ENCODE measurements around the gene TNRC6A. TPM values are rescaled to one million over a fixed set of nuclear protein-coding genes. Genes with fewer than 3 reads are reported as not detected.

The TNRC6A gene
- total RNA-seq, 3 donors from 2014 or later: 39.3 to 53.8 (median 43.8) TPM

DNA sequence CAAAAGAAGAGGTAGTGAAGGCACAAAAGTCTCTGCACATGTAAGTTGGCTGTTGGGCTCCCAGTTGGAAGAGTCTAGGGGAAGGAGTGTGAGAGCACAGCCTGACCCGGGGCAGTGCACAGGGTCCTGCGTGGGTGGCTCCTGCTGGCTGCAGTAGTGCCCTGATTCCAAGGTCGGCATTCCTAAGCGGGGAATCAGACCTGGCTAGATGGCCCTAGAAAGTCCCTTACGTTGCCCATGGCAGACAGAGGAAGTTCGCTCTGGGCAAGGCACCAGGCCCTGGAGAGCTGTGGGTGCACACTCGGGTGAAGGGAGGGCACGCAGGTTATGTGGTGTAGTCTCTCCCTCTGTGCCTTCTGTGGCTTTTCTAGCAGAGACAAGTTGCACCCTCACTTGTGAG lies 93.5 kb downstream of the TNRC6A start:
- Mint-ChIP-seq H3K36me3 (ENCODE audit: insufficient read depth) (peaks cover 61% of the 10 kb centered on the region), H3K27me3 (ENCODE audit: low read depth) (no peaks in the 10 kb centered on the region), H3K4me3 (no peak overlapping the region), H3K9me3 (no peaks in the 10 kb centered on the region), H3K4me1 (ENCODE audit: low read depth) (no peaks in the 10 kb centered on the region)
- ATAC-seq (no peak), DNase-seq (no peak)

DNA sequence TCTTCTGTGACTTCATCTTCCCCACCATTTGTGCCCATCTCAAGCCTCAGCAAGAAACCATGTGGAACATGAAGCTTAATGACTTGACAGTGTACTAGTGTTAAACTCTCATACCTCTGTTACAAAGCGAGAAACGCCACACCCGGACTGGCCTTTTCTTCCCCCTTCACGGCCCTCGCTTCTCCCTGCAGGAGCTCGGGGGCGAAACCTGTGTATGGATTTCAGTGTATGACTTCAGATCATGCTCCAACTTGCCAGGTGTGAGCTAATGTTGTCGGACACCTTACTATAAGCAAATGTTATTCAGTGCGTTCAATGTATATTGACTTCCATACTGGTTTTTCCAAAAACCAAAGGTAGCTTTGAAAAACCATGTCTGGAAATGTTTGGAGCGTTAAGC lies 96.2 kb downstream of the TNRC6A start:
- Mint-ChIP-seq H3K27me3 (ENCODE audit: low read depth) (no peaks in the 10 kb centered on the region), H3K4me3 (no peak overlapping the region), H3K9me3 (no peaks in the 10 kb centered on the region), H3K4me1 (ENCODE audit: low read depth) (no peaks in the 10 kb centered on the region), H3K36me3 (ENCODE audit: insufficient read depth) (peaks cover 47% of the 10 kb centered on the region)
- DNase-seq (no peak), ATAC-seq (no peak)

DNA sequence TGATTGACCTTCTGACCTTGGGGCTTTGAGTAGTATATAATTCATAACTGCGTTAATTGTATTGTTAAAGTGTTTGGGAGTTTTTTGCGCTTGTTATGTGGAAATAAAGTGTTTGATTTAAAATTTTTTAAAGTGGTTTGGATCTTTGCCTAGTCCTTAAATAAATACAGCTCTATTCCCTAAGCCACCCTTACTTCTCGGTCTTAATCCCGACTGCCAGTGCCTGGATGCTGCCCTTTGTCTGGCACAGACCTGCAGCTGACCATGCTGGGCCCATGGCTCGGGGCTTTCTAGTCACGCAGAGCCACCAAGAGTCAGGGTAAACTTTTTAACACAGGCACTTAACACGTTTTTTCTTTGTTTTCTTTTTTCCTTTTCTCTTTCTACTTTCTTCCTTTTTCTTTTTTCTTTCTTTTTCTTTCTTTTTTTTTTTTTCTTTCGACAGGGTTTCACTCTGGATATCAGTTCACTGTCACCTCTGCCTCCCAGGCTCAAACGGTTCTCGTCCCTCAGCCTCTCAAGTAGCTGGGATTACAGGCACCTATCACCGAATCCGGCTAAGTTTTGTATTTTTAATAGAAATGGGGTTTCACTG lies 96.7 kb downstream of the TNRC6A start:
- ATAC-seq (no peak), DNase-seq (no peak)
- Mint-ChIP-seq H3K27me3 (ENCODE audit: low read depth) (no peaks in the 10 kb centered on the region), H3K9me3 (no peaks in the 10 kb centered on the region), H3K4me3 (no peak overlapping the region), H3K36me3 (ENCODE audit: insufficient read depth) (peaks cover 44% of the 10 kb centered on the region), H3K4me1 (ENCODE audit: low read depth) (no peaks in the 10 kb centered on the region)

DNA sequence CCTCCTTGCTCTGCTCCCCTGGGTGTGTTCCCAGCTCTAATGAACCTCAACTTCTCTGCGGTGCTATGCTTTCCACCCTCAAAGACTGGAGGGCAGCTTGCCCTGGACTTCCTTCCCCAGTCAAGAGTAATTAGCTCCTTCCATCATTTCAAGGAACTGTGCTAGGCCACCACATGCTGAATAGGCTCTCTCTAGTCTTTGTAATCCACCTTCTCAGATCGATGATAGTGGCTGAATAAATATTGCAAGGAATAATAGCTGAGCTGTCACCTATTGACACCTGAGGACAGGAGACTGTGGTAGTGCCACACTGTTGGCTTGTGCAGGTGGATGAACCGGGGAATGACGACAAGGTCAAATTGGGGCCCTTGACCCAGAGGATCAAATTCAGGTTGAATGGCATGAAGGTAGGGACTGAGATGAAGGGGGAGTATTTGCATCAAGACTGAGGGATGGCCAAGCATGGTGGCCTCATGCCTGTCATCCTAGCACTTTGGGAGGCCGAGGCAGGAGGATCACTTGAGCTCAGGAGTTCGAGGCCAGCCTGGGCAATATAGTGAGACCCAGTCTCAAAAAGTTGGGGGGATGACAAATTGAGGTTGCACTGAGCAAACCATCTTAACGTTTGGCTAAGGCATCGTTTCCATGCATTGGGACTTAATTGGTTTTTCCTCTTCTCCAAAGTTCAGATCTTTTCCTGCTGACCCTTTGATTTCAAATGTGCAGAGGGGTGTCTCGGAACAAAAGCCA lies 97.5 kb downstream of the TNRC6A start:
- H3K9me3 Mint-ChIP-seq: no peaks in the 10 kb centered on the region
- ATAC-seq (no peak), DNase-seq (no peak)
- peaks cover 37% of the 10 kb centered on the region for H3K36me3 Mint-ChIP-seq (ENCODE audit: insufficient read depth)
- H3K4me3 Mint-ChIP-seq: no peak overlapping the region
- no peaks in the 10 kb centered on the region for H3K4me1 Mint-ChIP-seq (ENCODE audit: low read depth)
- H3K27me3 Mint-ChIP-seq (ENCODE audit: low read depth): no peaks in the 10 kb centered on the region

DNA sequence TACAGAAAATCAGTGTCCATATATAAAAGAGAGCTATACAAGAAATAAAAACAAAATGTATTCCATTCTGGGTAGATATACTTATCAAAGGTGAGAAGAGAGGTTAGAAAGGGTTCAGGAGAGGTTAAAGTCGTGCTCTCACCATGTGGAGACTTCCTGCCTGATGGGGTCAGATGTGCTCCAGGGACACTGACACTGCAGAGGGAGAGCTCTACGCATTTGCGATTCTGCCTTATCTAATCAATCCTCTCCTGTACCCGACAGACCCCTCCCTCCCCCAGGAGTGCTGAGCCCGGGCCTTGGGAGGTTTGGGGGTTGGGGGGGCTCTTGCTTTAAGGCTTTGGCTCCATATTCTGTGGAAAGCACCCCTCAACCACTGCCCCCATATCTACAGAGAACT lies 99.7 kb downstream of the TNRC6A start:
- ATAC-seq: no peak

DNA sequence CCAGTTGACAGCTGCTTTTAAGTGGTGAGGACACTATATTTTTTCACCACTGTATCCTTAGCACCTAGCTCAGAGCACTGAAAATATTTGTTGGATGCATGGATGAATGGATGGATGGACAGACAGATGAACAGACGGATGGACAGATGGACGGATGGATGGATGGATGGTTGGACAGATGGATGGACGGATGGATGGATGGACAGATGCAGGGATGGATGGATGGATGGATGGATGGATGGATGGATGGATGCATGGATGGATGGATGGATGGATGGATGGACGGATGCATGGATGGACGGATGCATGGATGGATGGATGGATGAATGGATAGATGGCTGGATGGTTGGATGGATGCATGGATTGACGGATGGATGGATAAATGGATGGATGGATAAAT lies 103.9 kb downstream of the TNRC6A start:
- Mint-ChIP-seq H3K9me3 (no peaks in the 10 kb centered on the region), H3K4me1 (ENCODE audit: low read depth) (no peaks in the 10 kb centered on the region), H3K36me3 (ENCODE audit: insufficient read depth) (peaks cover 12% of the 10 kb centered on the region), H3K4me3 (no peak overlapping the region), H3K27me3 (ENCODE audit: low read depth) (no peaks in the 10 kb centered on the region)
- DNase-seq (no peak), ATAC-seq (no peak)

More for the DNA sequence above, 99.7 kb downstream of the TNRC6A start:
- no peaks in the 10 kb centered on the region for H3K9me3 Mint-ChIP-seq
- H3K4me3 Mint-ChIP-seq: no peak overlapping the region
- no peak for DNase-seq
- no peaks in the 10 kb centered on the region for H3K4me1 Mint-ChIP-seq (ENCODE audit: low read depth)
- H3K27me3 Mint-ChIP-seq (ENCODE audit: low read depth): no peaks in the 10 kb centered on the region
- peaks cover 27% of the 10 kb centered on the region for H3K36me3 Mint-ChIP-seq (ENCODE audit: insufficient read depth)

DNA sequence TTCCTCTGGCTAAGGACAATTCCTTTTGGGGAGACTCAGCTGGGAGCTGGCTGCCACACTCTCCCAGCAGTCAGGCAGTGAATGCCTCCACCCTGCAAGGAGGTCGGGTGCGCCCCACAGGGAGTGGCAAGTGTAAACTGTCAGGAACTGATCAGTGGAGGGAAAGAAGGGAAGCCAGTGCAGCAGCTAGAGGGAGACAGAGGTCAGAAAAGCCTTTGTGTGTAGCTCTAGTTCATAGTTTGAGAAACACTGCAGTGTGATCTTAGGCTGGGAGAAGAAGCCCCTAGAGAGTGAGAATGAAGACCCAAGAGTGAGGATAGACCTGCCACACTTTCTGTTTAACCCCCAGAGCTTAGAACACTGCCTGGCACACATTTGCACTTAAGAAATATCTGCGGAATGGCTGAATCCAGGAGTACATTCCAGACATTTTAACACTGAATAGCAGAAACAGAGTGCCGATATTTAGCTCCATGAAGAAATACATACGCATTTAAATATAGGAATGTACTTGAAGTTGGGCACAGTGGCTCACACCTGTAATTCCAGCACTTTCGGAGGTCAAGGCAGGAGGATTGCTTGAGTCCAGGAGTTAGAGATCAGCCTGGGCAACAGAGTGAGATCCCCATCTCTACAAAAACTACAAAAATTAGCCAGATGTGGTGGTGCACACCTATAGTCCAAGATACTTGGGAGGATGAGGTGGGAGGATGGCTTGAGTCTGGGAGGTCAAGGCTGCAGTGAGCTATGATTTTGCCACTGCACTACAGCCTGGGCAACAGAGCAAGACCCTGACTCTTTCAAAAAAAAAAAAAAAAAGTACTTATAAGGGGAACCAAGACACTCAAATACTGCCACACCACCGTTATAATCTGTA lies 105.2 kb downstream of the TNRC6A start:
- DNase-seq (no peak), ATAC-seq (no peak)
- H3K4me3 Mint-ChIP-seq: no peak overlapping the region
- no peaks in the 10 kb centered on the region for H3K4me1 Mint-ChIP-seq (ENCODE audit: low read depth)
- H3K27me3 Mint-ChIP-seq (ENCODE audit: low read depth): no peaks in the 10 kb centered on the region
- no peaks in the 10 kb centered on the region for H3K9me3 Mint-ChIP-seq
- H3K36me3 Mint-ChIP-seq (ENCODE audit: insufficient read depth): peaks cover 12% of the 10 kb centered on the region

DNA sequence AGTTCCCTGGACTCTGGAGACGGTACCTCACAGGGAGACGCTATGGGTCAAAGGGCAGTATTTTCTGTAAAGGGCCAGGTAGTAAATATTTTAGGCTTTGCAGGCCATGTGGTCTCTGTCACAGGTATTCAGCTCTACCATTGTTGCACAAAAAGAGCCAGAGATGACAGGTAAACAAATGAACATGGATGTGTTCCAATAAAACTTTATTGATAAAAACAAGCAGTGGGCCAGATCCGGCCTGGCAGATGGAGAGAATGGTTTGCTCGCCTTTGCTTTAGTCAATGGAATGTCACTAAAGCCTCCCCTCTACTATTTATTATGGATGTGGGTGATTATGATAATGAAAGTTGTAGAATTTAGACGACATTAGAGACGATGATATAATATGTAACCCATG lies 107.4 kb downstream of the TNRC6A start:
- no peak for DNase-seq
- ATAC-seq: no peak
- Mint-ChIP-seq H3K4me3 (no peak overlapping the region), H3K27me3 (ENCODE audit: low read depth) (no peaks in the 10 kb centered on the region), H3K9me3 (no peaks in the 10 kb centered on the region), H3K36me3 (ENCODE audit: insufficient read depth) (peaks cover 12% of the 10 kb centered on the region), H3K4me1 (ENCODE audit: low read depth) (no peaks in the 10 kb centered on the region)

DNA sequence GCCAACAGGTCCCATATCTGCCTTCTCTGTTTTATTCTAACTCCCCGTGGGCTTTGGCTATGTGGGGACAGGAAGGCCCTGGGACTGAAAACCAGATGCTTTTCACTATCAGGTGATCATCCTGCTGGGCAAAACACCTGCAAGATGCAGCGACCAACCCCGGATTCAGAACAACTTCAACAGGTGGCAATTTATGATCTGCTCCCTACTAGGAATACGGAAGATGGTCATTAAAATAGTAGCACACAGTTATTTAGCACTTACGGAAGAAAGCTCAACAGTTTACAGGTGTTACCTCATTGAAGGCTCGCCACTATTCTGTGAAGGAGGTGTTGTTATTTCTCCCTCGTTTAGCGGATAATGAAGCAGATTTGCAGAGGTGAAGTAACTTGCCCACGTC lies 108.5 kb downstream of the TNRC6A start:
- Mint-ChIP-seq H3K36me3 (ENCODE audit: insufficient read depth) (peaks cover 6% of the 10 kb centered on the region), H3K4me1 (ENCODE audit: low read depth) (no peaks in the 10 kb centered on the region), H3K4me3 (no peak overlapping the region), H3K9me3 (no peaks in the 10 kb centered on the region), H3K27me3 (ENCODE audit: low read depth) (no peaks in the 10 kb centered on the region)
- no peak for DNase-seq
- no peak for ATAC-seq

DNA sequence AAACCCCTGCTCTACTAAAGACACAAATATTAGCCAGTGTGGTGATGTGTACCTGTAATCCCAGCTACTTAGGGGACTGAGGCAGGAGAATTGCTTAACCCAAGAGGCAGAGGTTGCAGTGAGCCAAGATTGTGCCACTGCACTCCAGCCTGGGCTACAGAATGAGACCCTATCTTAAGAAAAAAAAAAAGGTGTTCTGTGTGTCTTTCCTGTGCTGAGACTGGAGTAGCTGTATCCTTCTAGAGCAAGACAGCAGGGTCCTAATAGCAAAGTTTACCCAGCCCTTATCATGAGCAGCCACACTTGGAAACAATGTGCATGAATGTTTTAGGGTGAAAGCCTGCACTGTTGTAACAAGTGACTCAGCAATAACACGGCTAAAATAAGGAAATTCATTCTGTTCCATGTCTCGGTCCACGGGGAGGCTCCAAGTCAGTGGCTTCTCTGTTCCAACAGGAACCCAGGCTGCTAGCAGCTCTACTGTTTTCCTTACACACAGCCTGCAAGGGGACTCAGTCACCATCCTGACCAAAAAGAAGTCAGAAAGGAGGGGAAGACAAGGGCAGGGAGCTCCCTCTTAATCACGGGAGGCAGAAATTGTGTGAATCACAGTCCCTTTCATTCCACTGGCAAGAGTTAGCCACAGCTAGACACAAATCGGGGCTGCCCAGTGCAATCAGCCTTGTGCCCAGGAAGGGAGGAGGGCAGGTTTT lies 109.3 kb downstream of the TNRC6A start:
- Mint-ChIP-seq H3K9me3 (no peaks in the 10 kb centered on the region), H3K36me3 (ENCODE audit: insufficient read depth) (peaks cover 6% of the 10 kb centered on the region), H3K4me3 (no peak overlapping the region), H3K4me1 (ENCODE audit: low read depth) (no peaks in the 10 kb centered on the region), H3K27me3 (ENCODE audit: low read depth) (no peaks in the 10 kb centered on the region)
- ATAC-seq: no peak
- no peak for DNase-seq

DNA sequence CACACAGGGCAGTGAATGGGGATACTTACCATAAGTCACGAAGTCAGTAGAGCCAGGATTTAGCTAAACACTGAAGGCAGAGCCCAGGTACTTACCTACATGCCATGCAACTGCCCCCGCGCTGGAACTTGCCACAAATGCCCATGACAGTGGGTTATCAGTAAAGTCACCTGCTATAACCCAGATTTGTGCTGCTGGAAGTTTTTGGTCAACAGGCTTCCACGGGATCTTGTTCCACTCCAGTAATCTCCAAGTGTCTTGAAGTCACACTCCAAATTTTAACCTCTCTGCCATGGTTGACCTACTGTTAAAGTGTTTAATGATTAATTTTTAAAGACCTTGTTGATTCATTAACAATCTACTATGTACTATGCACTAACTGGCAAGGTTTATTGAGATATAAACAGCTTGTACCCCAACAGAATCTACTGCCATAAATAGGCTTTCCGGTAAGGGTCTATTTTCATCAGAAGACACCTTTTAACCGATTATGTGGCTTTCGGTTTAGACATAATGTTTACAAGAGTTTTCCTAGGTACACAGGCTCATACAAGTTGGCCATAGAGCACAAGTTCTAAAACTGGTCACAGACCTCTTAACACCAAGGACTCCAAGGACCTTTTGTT lies 110.0 kb downstream of the TNRC6A start:
- Mint-ChIP-seq H3K9me3 (no peaks in the 10 kb centered on the region), H3K4me1 (ENCODE audit: low read depth) (no peaks in the 10 kb centered on the region), H3K27me3 (ENCODE audit: low read depth) (no peaks in the 10 kb centered on the region), H3K4me3 (no peak overlapping the region), H3K36me3 (ENCODE audit: insufficient read depth) (peaks cover 6% of the 10 kb centered on the region)
- DNase-seq: no peak
- no peak for ATAC-seq

DNA sequence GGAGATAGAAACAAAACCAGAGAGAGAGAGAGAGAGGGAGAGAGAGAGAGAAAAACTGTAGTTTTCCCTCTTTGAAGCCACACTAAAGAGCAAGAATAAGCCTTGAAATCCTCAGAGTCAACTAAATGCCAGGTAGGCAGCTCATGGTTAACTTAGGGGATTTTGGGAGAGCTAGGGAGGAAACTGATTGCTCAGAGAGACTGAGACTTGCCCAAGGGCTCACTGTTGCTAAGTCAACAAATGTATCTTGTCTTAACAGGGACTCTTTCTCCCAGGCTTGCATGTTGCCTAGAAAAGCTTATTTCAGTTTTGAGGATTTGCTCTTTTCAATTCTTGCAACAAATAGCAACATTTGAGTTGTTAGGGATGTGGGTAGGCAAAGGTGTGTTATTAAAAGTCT lies 111.8 kb downstream of the TNRC6A start:
- no peak overlapping the region for H3K4me3 Mint-ChIP-seq
- ATAC-seq: no peak
- peaks cover 2% of the 10 kb centered on the region for H3K36me3 Mint-ChIP-seq (ENCODE audit: insufficient read depth)

DNA sequence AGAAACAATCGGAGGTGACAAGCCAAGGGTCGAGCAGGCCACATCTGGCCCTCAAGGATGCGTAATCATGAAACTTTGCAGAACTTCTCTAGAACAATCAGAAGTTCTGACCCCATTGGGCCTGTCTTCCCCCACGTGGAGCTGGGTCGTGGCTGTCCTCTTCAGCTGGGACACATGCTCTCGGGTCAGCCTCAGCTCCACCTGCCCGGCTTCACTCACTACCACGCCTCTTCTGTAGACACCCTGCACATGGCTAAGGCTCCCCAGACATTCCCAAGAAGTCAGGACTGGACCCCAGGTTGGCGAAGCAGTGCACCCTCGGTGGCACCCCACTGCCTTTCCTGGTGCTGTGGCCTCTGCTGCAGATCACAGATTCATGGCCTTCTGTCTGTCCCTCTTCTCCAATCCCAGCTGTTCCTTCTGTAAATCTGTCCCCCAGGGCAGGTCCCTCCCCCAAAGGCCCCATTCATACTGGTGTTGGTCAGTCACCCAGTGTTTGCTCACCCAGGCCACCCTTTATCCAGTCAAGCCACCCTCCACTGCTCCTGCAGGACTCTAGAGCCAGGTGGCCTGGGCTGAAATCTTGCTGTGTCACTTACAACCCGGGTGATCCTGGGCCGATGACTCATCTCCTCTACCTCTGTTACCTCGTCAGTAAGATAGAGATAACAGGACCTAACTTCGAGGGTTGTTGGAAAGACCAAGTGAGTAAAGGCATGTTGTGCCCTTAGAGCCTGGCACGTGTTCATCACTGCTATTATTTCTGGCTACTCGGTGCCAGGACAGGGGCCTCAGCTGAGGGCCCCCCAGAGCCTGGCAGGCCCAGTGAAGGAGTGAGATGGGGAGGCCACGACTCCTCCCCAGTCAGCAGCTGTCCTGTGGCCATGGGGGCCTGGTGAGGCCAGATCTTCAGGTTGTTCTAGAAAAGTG lies 114.9 kb downstream of the TNRC6A start:
- no peaks in the 10 kb centered on the region for H3K4me1 Mint-ChIP-seq (ENCODE audit: low read depth)
- ATAC-seq (no peak), DNase-seq (no peak)
- no peak overlapping the region for H3K4me3 Mint-ChIP-seq
- no peaks in the 10 kb centered on the region for H3K9me3 Mint-ChIP-seq
- H3K27me3 Mint-ChIP-seq (ENCODE audit: low read depth): peaks cover 2% of the 10 kb centered on the region
- H3K36me3 Mint-ChIP-seq (ENCODE audit: insufficient read depth): no peaks in the 10 kb centered on the region

More for the DNA sequence above, 111.8 kb downstream of the TNRC6A start:
- no peak for DNase-seq
- no peaks in the 10 kb centered on the region for H3K9me3 Mint-ChIP-seq
- no peaks in the 10 kb centered on the region for H3K27me3 Mint-ChIP-seq (ENCODE audit: low read depth)
- no peaks in the 10 kb centered on the region for H3K4me1 Mint-ChIP-seq (ENCODE audit: low read depth)
